ENCODE measurements around the gene AGMO.

Gene AGMO

GRCh38 chr7:15197042-15197977 is 364.5 kb downstream of the AGMO start:
- H3K4me3 ChIP-seq (ENCODE audit: low read depth, low read length) = no peak overlapping the region
- H3K27me3 ChIP-seq (ENCODE audit: control insufficient read depth, insufficient read depth, low read length) = no peaks in the 10 kb centered on the region
- no peak overlapping the region for H3K27ac ChIP-seq (ENCODE audit: low read depth, low read length)
- peaks cover 6% of the 10 kb centered on the region; the same call in 1 of the 2 replicates for H3K4me1 ChIP-seq (ENCODE audit: control insufficient read depth, insufficient read depth, low read length)
- no peaks in the 10 kb centered on the region for H3K9me3 ChIP-seq (ENCODE audit: control insufficient read depth, insufficient read depth, low read depth, low read length)
- H3K9ac ChIP-seq (ENCODE audit: low read length) = no peak overlapping the region
- H3K36me3 ChIP-seq (ENCODE audit: control insufficient read depth, insufficient read depth, low read length) = no peaks in the 10 kb centered on the region

- Histone ChIP-seq H3K36me3 (ENCODE audit: control insufficient read depth, insufficient read depth, low read length) (no peaks in the 10 kb centered on the region), H3K27ac (ENCODE audit: low read depth, low read length) (no peak overlapping the region), H3K9me3 (ENCODE audit: control insufficient read depth, insufficient read depth, low read depth, low read length) (no peaks in the 10 kb centered on the region), H3K4me3 (ENCODE audit: low read depth, low read length) (no peak overlapping the region), H3K27me3 (ENCODE audit: control insufficient read depth, insufficient read depth, low read length) (no peaks in the 10 kb centered on the region), H3K9ac (ENCODE audit: low read length) (no peak overlapping the region), H3K4me1 (ENCODE audit: control insufficient read depth, insufficient read depth, low read length) (no peaks in the 10 kb centered on the region)
Observed at GRCh38 chr7:15178065-15178464, 383.8 kb downstream of the AGMO start.

GRCh38 chr7:15176089-15176488 is 385.7 kb downstream of the AGMO start:
- Histone ChIP-seq H3K9me3 (ENCODE audit: control insufficient read depth, insufficient read depth, low read depth, low read length) (no peaks in the 10 kb centered on the region), H3K9ac (ENCODE audit: low read length) (no peak overlapping the region), H3K27me3 (ENCODE audit: control insufficient read depth, insufficient read depth, low read length) (no peaks in the 10 kb centered on the region)

GRCh38 chr7:15175152-15175551 is 386.7 kb downstream of the AGMO start:
- Histone ChIP-seq H3K27me3 (ENCODE audit: control insufficient read depth, insufficient read depth, low read length) (no peaks in the 10 kb centered on the region), H3K36me3 (ENCODE audit: control insufficient read depth, insufficient read depth, low read length) (no peaks in the 10 kb centered on the region), H3K4me3 (ENCODE audit: low read depth, low read length) (no peak overlapping the region), H3K27ac (ENCODE audit: low read depth, low read length) (no peak overlapping the region), H3K9me3 (ENCODE audit: control insufficient read depth, insufficient read depth, low read depth, low read length) (no peaks in the 10 kb centered on the region), H3K4me1 (ENCODE audit: control insufficient read depth, insufficient read depth, low read length) (no peaks in the 10 kb centered on the region), H3K9ac (ENCODE audit: low read length) (no peak overlapping the region)

More at GRCh38 chr7:15176089-15176488, 385.7 kb downstream of the AGMO start:
- Histone ChIP-seq H3K4me3 (ENCODE audit: low read depth, low read length) (no peak overlapping the region), H3K36me3 (ENCODE audit: control insufficient read depth, insufficient read depth, low read length) (no peaks in the 10 kb centered on the region), H3K27ac (ENCODE audit: low read depth, low read length) (no peak overlapping the region), H3K4me1 (ENCODE audit: control insufficient read depth, insufficient read depth, low read length) (no peaks in the 10 kb centered on the region)

- H3K27me3 ChIP-seq (ENCODE audit: control insufficient read depth, insufficient read depth, low read length) = no peaks in the 10 kb centered on the region
- no peak overlapping the region for H3K27ac ChIP-seq (ENCODE audit: low read depth, low read length)
- no peaks in the 10 kb centered on the region for H3K9me3 ChIP-seq (ENCODE audit: control insufficient read depth, insufficient read depth, low read depth, low read length)
- H3K36me3 ChIP-seq (ENCODE audit: control insufficient read depth, insufficient read depth, low read length) = no peaks in the 10 kb centered on the region
- H3K9ac ChIP-seq (ENCODE audit: low read length) = no peak overlapping the region
- no peaks in the 10 kb centered on the region for H3K4me1 ChIP-seq (ENCODE audit: control insufficient read depth, insufficient read depth, low read length)
- no peak overlapping the region for H3K4me3 ChIP-seq (ENCODE audit: low read depth, low read length)
Observed at GRCh38 chr7:15174485-15174884, 387.3 kb downstream of the AGMO start.

- no peak overlapping the region for H3K9ac ChIP-seq (ENCODE audit: low read length)
- H3K9me3 ChIP-seq (ENCODE audit: control insufficient read depth, insufficient read depth, low read depth, low read length) = no peaks in the 10 kb centered on the region
Observed at GRCh38 chr7:15168489-15168888, 393.3 kb downstream of the AGMO start.

GRCh38 chr7:15167912-15168311 is 393.9 kb downstream of the AGMO start:
- Histone ChIP-seq H3K9me3 (ENCODE audit: control insufficient read depth, insufficient read depth, low read depth, low read length) (no peaks in the 10 kb centered on the region), H3K4me3 (ENCODE audit: low read depth, low read length) (no peak overlapping the region), H3K36me3 (ENCODE audit: control insufficient read depth, insufficient read depth, low read length) (no peaks in the 10 kb centered on the region), H3K9ac (ENCODE audit: low read length) (no peak overlapping the region), H3K27ac (ENCODE audit: low read depth, low read length) (no peak overlapping the region), H3K27me3 (ENCODE audit: control insufficient read depth, insufficient read depth, low read length) (no peaks in the 10 kb centered on the region), H3K4me1 (ENCODE audit: control insufficient read depth, insufficient read depth, low read length) (no peaks in the 10 kb centered on the region)

More at GRCh38 chr7:15168489-15168888, 393.3 kb downstream of the AGMO start:
- H3K27ac ChIP-seq (ENCODE audit: low read depth, low read length) = no peak overlapping the region
- no peaks in the 10 kb centered on the region for H3K36me3 ChIP-seq (ENCODE audit: control insufficient read depth, insufficient read depth, low read length)
- no peaks in the 10 kb centered on the region for H3K4me1 ChIP-seq (ENCODE audit: control insufficient read depth, insufficient read depth, low read length)
- H3K4me3 ChIP-seq (ENCODE audit: low read depth, low read length) = no peak overlapping the region
- H3K27me3 ChIP-seq (ENCODE audit: control insufficient read depth, insufficient read depth, low read length) = no peaks in the 10 kb centered on the region

- Histone ChIP-seq H3K9ac (ENCODE audit: low read length) (no peak overlapping the region), H3K4me3 (ENCODE audit: low read depth, low read length) (no peak overlapping the region), H3K36me3 (ENCODE audit: control insufficient read depth, insufficient read depth, low read length) (no peaks in the 10 kb centered on the region), H3K27me3 (ENCODE audit: control insufficient read depth, insufficient read depth, low read length) (no peaks in the 10 kb centered on the region), H3K4me1 (ENCODE audit: control insufficient read depth, insufficient read depth, low read length) (no peaks in the 10 kb centered on the region), H3K27ac (ENCODE audit: low read depth, low read length) (no peak overlapping the region), H3K9me3 (ENCODE audit: control insufficient read depth, insufficient read depth, low read depth, low read length) (no peaks in the 10 kb centered on the region)
Observed at GRCh38 chr7:15166620-15167019, 395.2 kb downstream of the AGMO start.

- Histone ChIP-seq H3K4me1 (ENCODE audit: control insufficient read depth, insufficient read depth, low read length) (no peaks in the 10 kb centered on the region), H3K9ac (ENCODE audit: low read length) (no peak overlapping the region), H3K4me3 (ENCODE audit: low read depth, low read length) (no peak overlapping the region), H3K27me3 (ENCODE audit: control insufficient read depth, insufficient read depth, low read length) (no peaks in the 10 kb centered on the region), H3K9me3 (ENCODE audit: control insufficient read depth, insufficient read depth, low read depth, low read length) (no peaks in the 10 kb centered on the region), H3K27ac (ENCODE audit: low read depth, low read length) (no peak overlapping the region), H3K36me3 (ENCODE audit: control insufficient read depth, insufficient read depth, low read length) (no peaks in the 10 kb centered on the region)
Observed at GRCh38 chr7:15159261-15159660, 402.6 kb downstream of the AGMO start.

- Histone ChIP-seq H3K36me3 (ENCODE audit: control insufficient read depth, insufficient read depth, low read length) (no peaks in the 10 kb centered on the region), H3K4me3 (ENCODE audit: low read depth, low read length) (no peak overlapping the region), H3K4me1 (ENCODE audit: control insufficient read depth, insufficient read depth, low read length) (no peaks in the 10 kb centered on the region), H3K27ac (ENCODE audit: low read depth, low read length) (no peak overlapping the region), H3K9me3 (ENCODE audit: control insufficient read depth, insufficient read depth, low read depth, low read length) (no peaks in the 10 kb centered on the region), H3K27me3 (ENCODE audit: control insufficient read depth, insufficient read depth, low read length) (no peaks in the 10 kb centered on the region), H3K9ac (ENCODE audit: low read length) (no peak overlapping the region)
Observed at GRCh38 chr7:15158141-15158810, 403.5 kb downstream of the AGMO start.
